Parathyroid adenoma (tissue), 2 donors: ENCODE measurements around the gene AVPR1B.

Experiments used
- H2AFZ ChIP-seq: fragments of 300-600 bp; sonication (generic); one replicate; pipeline ENCODE4 v1.7.0; 2017; ENCODE audit warnings: antibody characterized with exemption, mild to moderate bottlenecking
- H3K27ac ChIP-seq: fragments of 300-600 bp; sonication (generic); one replicate; pipeline ENCODE4 v1.7.0; 2017
- H3K27me3 ChIP-seq: fragments of 300-600 bp; sonication (generic); one replicate; pipeline ENCODE4 v1.7.0; 2017; ENCODE audit warnings: low read length; ENCODE audit not compliant: control insufficient read depth, insufficient read depth
- H3K36me3 ChIP-seq: fragments of 300-600 bp; sonication (generic); one replicate; pipeline ENCODE4 v1.7.0; 2017; ENCODE audit warnings: low read length; ENCODE audit not compliant: control insufficient read depth, insufficient read depth
- H3K4me1 ChIP-seq: fragments of 300-600 bp; sonication (generic); one replicate; pipeline ENCODE4 v1.7.0; 2017; ENCODE audit warnings: control low read depth
- H3K4me2 ChIP-seq: fragments of 300-600 bp; sonication (generic); one replicate; pipeline ENCODE4 v1.7.0; 2017; ENCODE audit warnings: low read length
- H3K4me3 ChIP-seq: fragments of 300-600 bp; sonication (generic); one replicate; pipeline ENCODE4 v1.7.0; 2017; ENCODE audit warnings: low read depth, low read length
- H3K79me2 ChIP-seq: fragments of 300-600 bp; sonication (generic); one replicate; pipeline ENCODE4 v1.7.0; 2017; ENCODE audit warnings: control low read depth
- H3K9ac ChIP-seq: fragments of 300-600 bp; sonication (generic); one replicate; pipeline ENCODE4 v1.7.0; 2017; ENCODE audit warnings: mild to moderate bottlenecking
- H3K9me3 ChIP-seq: fragments of 300-600 bp; sonication (generic); one replicate; pipeline ENCODE4 v1.7.0; 2017; ENCODE audit warnings: low read length; ENCODE audit not compliant: control insufficient read depth
- TF ChIP-seq, protein P1 (sequence below): fragments of 300-600 bp; sonication (generic); IDR thresholded peaks from one replicate; pipeline ENCODE4 v1.7.0; 2017; ENCODE audit warnings: antibody characterized with exemption, mild to moderate bottlenecking
- donor health status: primary hyperparathyroidism.

Gene AVPR1B

DNA sequence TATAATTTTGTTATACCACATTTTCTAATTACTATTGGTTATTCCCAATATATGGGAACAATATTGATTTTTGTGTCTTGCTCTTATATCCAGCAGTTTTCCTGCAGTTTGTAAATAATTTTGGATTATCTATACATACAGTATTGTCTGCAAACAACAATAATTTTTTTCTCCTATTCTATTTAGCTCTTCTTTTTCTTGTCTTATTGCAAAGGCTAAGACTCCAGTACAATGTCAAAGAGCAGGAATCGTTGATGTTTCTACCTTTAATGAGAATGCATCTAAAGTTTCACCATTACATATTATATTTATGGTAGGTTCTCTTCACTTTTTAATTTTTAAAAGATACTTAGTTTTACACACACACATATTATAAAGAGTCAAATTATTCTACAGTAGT is 4.1 kb upstream of the AVPR1B start:
- TF ChIP-seq, protein P1, sequence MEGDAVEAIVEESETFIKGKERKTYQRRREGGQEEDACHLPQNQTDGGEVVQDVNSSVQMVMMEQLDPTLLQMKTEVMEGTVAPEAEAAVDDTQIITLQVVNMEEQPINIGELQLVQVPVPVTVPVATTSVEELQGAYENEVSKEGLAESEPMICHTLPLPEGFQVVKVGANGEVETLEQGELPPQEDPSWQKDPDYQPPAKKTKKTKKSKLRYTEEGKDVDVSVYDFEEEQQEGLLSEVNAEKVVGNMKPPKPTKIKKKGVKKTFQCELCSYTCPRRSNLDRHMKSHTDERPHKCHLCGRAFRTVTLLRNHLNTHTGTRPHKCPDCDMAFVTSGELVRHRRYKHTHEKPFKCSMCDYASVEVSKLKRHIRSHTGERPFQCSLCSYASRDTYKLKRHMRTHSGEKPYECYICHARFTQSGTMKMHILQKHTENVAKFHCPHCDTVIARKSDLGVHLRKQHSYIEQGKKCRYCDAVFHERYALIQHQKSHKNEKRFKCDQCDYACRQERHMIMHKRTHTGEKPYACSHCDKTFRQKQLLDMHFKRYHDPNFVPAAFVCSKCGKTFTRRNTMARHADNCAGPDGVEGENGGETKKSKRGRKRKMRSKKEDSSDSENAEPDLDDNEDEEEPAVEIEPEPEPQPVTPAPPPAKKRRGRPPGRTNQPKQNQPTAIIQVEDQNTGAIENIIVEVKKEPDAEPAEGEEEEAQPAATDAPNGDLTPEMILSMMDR: no peak
- Histone ChIP-seq H3K27ac (no peak overlapping the region), H3K9me3 (no peaks in the 10 kb centered on the region), H3K36me3 (no peaks in the 10 kb centered on the region), H3K4me3 (no peak overlapping the region), H3K4me2 (no peak overlapping the region), H2AFZ (no peak overlapping the region), H3K27me3 (no peaks in the 10 kb centered on the region), H3K4me1 (peaks cover 2% of the 10 kb centered on the region), H3K79me2 (no peaks in the 10 kb centered on the region), H3K9ac (no peak overlapping the region)

DNA sequence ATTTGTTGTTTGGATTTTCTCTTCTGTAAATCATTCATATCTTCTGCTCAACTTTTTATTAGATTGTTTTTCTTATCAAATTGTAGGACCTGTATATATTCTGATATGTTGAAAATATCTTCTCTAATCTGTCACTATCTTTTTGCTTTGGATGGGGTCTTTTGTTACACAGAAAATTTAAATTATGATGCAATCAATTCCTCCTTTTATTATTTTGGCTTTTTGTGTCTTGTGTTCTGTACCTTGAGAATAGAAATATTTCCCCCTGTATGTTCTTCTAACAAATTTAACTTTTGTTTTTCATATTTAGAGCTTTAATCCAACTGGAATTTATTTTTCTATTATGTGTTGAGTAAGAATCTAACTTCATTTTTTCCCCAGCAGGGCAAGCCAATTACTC is 3.2 kb upstream of the AVPR1B start:
- Histone ChIP-seq H3K4me3 (no peak overlapping the region), H3K4me1 (peaks cover 2% of the 10 kb centered on the region), H3K27me3 (no peaks in the 10 kb centered on the region), H3K9me3 (no peaks in the 10 kb centered on the region), H3K79me2 (no peaks in the 10 kb centered on the region), H3K4me2 (no peak overlapping the region), H2AFZ (no peak overlapping the region), H3K9ac (no peak overlapping the region), H3K36me3 (no peaks in the 10 kb centered on the region), H3K27ac (no peak overlapping the region)
- TF ChIP-seq, protein P1: no peak

DNA sequence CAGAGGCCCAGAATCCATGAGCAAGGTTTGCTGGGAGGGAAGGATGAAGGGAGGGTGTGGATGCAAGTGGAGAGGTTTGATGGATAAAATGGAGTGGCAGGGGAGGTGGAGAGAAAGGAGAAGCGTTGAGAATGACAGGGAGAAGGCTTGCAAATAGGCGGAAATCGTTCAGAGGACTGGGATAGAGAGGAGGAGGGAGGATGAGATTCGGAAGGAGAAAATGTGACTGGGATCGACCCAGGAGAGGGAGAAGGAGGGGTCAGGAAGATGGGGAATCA is 376 bp downstream of the AVPR1B start:
- no peaks in the 10 kb centered on the region for H3K79me2 ChIP-seq
- TF ChIP-seq, protein P1: no peak
- no peak overlapping the region for H3K27ac ChIP-seq
- H3K4me3 ChIP-seq: peak overlapping the region; percentile 35
- H3K9ac ChIP-seq: no peak overlapping the region
- peak overlapping the region; percentile 66 for H2AFZ ChIP-seq
- peaks cover 2% of the 10 kb centered on the region for H3K4me1 ChIP-seq
- H3K27me3 ChIP-seq: no peaks in the 10 kb centered on the region
- peak overlapping the region; percentile 81 for H3K4me2 ChIP-seq
- no peaks in the 10 kb centered on the region for H3K9me3 ChIP-seq
- H3K36me3 ChIP-seq: no peaks in the 10 kb centered on the region

DNA sequence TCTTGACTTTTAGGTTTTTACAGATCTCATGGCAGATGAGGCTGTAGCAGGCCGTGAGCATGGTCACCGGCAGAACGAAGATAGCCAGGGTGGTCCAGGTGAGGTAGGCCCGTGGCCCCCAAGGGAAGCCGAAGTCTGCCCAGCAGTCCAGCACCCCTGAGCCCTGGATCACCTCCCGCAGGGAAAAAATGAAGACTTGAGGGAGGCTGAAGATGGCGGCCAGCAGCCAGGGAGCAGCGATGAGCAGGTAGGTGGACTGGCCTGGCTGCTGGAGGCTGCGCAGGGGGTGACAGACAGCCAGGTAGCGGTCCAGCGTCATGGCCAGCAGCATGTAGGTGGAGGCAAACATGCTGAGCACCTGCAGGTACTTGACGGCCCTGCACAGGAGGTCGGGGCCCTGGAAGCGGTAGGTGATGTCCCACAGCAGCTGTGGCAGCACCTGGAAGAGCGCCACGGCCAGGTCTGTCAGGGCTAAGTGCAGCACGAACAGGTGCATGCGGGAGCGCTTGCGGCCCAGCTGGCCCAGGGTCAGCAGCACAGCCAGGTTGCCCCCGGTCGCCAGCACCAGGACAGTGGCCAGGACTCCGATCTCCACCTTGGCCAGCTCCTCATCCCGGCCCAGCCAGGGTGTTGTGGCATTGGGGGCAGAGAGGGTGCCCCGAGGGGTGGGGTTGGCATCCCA is 856 bp downstream of the AVPR1B start:
- TF ChIP-seq, protein P1: no peak
- H3K9ac ChIP-seq: no peak overlapping the region

DNA sequence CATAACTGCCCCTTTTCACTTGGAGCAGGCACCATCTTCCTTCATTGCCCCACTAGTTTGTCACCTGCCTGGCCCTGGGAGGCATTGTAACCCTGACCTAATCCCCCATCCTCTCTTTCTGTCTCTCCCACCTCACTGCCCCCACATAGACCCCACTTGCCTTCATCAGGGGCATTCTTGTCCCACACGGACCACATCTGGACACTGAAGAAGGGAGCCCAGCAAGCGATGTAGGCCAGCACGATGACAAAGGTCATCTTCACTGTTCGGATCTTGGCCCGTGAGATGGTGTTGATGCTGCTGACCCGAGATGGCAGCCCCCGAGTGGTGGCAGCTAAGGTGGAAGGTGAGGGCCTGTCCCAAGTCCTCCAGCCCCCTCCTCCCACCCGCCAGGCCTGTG is 1.4 kb downstream of the AVPR1B start:
- Histone ChIP-seq H3K4me3 (no peak overlapping the region), H3K9ac (no peak overlapping the region), H3K4me2 (no peak overlapping the region), H3K79me2 (no peaks in the 10 kb centered on the region), H3K9me3 (no peaks in the 10 kb centered on the region), H3K36me3 (no peaks in the 10 kb centered on the region), H3K27ac (no peak overlapping the region), H3K4me1 (peaks cover 2% of the 10 kb centered on the region), H3K27me3 (no peaks in the 10 kb centered on the region), H2AFZ (no peak overlapping the region)
- TF ChIP-seq, protein P1: no peak

More for the DNA sequence above, 856 bp downstream of the AVPR1B start:
- no peak overlapping the region for H3K4me3 ChIP-seq
- no peaks in the 10 kb centered on the region for H3K9me3 ChIP-seq
- H2AFZ ChIP-seq: no peak overlapping the region
- H3K4me1 ChIP-seq: peaks cover 2% of the 10 kb centered on the region
- H3K27ac ChIP-seq: no peak overlapping the region
- H3K4me2 ChIP-seq: no peak overlapping the region
- no peaks in the 10 kb centered on the region for H3K79me2 ChIP-seq
- H3K27me3 ChIP-seq: no peaks in the 10 kb centered on the region
- no peaks in the 10 kb centered on the region for H3K36me3 ChIP-seq
